NK-92 (cell line): ENCODE measurements around the gene SORCS1.

Experiments
- DNase-seq: peaks from one replicate; lab custom pipeline; 2025; ENCODE audit not compliant: unreplicated experiment; lab: John Stamatoyannopoulos, UW

The SORCS1 gene

DNA sequence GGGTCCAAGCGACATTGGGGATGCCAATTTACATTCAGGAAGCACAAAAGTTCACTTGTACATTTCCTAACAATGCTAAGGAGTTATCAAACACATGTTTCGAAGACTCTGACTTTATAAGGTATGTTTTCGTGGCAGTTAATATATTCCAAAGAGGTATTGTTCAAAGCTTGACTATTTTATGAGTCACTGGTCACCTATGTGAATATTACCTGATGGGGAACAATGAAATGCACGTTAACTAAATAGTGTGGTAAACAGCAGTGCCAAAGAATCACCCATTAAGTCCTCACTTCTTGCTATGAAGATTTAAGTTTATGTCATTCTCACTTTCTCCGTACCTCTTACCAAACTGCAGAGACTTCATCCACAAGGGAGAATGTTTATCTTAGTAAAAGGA, 550.2 kb downstream of the SORCS1 start:
- no peak for DNase-seq

DNA sequence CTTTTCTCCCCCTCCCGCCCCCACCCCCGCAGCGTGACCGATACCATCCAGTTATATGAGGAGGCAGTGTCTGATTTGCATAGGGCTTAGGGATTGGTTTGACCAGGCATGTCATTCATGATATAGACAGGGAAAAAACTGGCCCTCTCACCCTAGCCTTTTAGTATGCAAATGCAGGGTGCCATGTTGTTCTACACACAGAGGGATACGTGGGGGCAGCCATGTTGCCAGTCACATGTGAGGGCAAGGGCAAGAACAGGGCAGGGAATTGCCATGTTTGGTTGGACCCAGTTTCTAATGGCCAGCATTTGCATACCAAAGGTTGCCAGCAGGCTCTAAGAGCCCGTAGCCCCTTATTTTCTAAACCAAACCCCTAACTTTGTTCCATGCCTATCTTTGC, 552.1 kb downstream of the SORCS1 start:
- no peak for DNase-seq

DNA sequence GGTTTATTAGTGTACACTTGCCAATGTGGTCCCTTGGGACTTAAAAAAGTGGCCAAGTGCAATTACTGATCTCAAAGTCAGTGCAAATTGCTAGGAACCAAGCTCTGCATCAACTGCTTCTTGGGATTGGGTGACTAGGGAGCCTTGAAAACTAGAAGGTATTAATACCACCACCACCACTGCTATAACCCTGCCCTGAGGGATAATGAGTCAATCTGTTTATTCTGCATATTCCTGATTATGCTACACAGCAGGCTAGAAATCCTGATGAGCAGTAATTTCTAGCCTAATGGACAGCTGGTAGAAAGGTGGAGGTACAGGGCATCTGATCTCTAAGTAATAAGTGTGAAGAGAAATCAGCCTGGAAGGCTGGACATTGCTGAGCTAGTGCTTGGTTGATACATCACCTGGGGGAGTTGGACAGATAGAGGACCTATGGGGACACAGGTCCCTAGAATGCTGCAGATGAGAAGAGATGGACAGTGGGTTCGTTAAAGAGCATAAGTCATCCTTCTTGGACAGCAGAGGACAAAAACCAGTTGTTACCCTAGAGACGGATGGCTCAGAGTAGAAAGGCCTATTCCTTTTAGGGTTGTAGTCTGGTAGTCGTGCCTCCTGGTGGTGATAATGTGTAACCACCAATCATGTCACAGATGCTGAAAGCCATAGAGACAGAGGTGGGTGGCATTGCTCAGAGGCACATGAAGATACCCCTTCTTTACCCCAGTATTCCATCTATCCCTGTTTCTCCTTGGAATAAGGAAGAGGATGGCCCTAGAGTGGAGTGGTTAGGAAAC, 554.8 kb downstream of the SORCS1 start:
- no peak for DNase-seq

DNA sequence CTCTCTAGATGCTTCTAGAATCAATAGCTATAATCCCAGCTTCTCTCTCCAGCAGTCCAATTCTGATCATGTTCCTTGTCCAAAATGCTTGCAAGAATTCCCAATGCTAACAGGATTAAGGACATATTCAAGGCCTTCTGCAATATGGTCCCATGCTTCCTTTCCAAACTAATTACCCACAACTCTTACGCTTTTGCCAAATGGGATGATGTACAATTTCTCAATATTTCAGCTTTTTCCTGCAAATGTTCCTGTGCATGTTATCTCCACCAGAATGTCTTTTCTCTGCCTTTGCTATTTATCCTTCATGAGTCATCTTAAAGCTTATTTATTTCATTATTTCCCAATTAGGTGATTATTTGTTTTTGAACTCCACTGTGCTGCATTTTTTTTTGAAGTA, 556.4 kb downstream of the SORCS1 start:
- no peak for DNase-seq

DNA sequence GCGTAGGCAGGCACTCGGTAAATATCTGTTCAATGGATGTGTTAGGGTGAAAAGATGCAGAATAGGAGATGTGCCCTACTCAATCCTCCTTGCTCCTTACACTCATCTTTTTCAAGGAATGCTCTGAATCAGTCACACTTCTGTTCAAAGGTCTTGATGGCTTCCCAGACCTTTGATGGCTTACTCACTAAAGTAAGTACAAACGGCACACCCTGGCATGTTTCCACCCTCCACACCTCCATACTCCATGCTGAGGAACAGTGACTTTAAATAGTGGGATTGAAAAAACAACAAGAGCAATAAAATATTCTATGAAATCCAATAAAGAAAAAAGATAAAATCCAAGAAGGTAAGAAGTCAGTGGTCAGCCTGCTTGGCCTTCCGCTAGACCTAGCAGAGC, 569.2 kb downstream of the SORCS1 start:
- no peak for DNase-seq

DNA sequence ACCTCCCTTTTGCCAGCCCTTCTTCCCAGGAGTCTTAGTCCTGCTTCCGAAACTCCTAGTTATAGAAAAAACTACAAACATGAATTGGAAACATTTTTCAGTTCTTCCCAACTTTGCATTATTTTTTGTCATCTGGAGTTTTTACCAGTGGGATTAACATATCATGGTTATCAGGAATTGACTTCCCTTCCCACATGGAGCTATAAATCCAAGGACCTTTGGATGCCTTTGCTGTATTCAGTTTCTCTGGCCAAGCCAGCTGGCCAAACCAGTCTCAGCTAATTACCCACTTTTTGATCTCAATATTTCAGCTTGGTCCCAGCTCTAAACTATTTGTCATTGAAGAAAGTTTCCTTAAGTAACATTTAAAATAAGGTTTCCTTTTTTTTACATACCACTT, 570.6 kb downstream of the SORCS1 start:
- no peak for DNase-seq

DNA sequence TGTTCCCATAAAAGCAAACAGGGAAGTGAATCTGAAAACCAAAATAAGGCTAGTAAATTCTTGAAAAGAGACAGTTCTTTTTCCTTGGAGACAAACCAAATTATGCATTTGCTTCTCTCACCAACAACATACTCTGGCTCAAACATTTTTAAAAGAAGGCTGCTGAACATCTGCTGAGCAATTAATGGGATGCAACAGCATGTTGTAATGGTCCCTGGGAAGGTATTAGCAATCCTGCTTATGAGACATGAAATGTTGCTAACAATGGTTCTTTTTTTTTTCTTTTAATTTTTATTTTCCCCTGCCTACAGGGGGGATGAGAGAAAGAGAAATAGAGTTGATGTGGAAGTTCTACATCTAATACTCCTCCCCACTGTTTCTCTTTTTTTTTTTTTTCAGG, 572.1 kb downstream of the SORCS1 start:
- no peak for DNase-seq

DNA sequence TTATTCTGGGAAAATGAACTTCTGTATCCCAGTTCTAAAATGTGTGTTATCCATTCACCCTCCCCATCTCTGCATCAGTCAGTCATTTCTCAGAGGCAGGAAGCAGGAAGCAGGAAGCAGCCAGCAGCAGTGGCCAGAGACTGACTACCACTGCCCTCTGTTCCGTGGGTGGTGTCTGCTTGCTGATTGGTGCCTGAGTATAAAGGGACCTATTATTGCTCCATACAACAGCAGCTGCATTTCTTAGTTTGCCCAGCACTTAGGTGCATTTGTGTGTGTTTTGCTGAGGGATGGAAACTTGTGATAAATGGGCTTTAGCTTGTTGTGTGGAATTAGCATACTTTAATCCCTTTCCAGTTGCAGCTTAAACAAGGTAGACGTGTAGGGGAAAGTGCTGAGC, 582.2 kb downstream of the SORCS1 start:
- no peak for DNase-seq

DNA sequence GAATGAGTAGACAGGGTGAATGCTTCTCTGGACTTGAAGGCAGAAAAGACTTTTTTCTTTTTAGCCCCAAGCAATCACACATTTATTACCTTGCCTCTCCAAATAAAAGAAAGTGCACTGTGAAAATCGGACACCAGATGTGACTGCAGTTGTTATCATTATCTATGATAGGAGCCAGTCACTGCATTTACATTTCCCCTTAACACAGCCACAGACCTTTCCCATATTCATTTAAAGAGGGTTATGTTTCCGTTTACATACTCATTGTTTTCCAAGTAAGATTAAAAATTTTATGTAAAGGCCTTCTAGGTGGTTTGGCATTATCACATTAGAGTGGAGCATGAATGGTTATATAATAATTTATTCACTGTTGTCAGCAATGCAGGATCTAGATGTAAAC, 586.8 kb downstream of the SORCS1 start:
- DNase-seq = no peak

DNA sequence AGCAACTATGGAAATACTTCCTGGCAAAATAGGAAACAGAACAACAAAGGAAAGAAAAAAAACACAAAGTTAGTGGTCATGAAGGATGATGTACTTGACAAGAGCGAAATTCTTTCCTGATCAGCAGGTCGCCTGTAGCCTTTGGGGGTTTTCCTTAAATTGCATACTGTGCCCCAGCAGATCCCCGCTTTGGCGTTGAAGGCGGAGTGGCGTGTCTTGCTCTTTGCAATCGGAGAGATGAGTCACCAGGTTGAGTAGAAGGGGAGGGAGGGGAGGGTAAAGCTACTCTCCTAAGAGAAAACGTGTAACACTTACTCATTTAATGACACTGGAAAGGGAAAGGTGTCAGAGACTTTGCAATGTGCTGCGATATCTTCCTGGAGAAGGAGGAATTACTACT, 587.2 kb downstream of the SORCS1 start:
- DNase-seq = no peak

DNA sequence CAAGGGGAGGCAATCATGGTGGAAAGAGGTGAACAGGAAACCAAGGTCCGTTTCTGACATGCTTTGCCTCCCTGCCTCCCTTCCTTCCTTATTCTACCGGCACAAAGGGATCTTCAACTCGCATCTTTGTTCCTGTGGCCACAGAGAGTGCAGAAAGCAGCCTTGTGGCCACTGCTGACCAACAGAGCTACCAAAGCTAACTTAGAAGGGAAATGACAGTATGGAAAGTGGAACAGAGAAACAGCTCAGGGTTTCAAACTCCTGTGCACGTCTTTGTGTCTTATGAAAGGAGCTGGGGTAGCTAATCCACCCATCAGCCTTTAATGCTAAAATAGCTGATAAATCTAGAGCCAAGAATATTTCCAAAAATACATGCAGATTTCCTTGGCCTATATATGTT, 588.0 kb downstream of the SORCS1 start:
- no peak for DNase-seq

DNA sequence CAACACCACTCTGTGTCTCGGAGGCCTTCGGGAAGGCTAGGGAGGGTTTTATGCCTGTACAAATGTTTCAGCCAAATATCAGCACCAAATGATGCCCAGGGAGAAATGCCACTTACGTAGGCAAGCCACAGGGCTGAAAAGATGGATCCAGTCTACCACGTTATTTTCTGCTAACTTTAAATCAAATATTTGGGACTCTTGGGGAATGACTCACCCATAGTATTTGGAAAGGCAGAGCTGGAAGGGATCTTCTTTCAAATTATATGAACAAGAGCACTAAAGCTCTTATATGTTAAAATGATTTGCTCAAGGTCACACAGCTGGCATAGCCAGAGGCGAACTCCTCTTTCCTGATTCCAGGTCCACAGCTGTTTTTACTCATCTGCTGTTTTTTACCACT, 591.4 kb downstream of the SORCS1 start:
- DNase-seq = no peak

DNA sequence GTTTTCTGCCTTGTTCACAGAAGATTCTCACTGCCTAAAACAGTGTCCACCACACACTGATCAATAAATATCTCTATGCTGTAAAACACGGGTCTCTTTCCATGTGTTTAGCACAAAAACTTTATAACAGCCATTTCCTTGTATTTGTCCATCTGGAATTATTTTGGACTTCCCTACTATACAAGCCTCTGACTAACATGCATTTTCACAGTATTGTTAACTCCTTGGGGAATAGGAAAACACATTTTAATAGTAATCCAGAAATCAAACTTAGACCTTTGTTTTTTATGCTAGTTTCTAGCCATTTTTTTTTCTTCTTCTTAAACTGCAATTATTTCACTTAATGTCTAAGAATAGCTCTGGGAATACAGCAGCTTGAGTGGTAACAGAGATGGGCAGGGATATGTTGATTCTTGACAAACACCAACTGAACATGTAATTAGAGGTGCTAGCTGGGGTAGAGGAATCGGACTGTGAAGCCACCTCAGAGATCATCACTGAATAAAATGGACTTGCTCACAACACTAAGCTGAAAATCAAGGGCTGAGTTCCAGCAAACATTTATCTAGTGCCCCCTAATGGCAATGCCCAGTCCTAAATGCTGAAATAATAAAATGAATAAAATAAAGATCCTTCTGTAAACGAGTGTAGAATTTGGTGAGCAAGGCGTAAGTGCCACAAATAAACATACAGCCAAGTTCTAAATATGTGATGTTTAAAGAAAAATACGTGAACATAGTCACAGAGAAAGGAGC, 593.1 kb downstream of the SORCS1 start:
- no peak for DNase-seq

DNA sequence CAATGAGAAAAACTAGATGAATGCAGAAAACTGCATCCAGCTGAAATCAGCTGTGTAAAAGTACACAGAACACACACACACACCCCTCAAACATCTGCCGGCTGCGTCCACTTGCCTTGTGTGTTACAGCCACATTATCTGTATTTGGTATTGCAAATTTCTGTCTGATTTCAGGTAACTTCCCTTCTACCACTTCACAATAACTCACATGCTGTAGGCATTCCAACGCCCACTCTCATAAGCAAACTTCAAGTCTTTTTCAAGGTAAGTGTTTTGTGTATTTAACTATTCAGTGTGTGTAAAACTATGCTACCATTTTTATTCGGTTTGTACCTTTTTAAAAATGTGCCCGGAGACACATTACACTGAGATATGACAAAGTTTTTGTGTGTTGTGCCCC, 594.2 kb downstream of the SORCS1 start:
- no peak for DNase-seq

DNA sequence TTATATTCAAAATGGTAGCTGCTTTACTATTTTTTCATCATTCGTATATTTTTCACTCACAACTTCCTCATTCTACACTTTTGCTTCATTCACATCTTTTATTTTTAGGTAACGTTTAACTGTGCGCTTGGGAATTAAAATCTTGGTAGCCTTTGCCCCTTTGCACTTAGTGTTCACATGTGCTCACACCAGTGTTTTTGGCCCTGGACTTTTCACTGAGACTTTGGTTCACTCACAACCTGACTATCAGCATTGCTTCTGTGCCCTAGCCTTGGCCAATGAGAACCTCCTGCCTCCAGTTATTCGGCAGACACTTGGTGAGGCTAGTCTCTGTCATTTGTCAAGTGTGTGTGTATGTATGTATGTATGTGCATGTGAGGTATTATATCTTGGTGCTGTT, 596.9 kb downstream of the SORCS1 start:
- no peak for DNase-seq

DNA sequence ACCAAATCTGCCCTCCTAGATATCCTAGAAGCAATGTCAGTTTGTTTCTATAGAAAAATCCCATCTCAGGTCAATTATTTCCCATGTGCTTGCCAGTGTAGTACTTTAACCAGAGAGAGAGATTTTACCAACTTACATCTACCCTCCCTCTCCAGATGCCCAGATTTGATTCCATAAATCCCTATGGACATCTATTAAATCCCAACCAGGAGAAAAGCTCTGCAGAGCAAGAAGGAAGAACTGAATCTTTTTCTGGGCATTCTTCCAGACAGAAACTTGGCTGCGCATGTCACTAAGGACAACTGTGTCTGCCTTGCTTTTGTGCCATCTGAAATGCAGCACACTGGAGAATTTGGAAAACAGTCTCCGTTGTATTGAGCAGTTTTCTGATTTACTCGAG, 597.6 kb downstream of the SORCS1 start:
- DNase-seq = no peak

DNA sequence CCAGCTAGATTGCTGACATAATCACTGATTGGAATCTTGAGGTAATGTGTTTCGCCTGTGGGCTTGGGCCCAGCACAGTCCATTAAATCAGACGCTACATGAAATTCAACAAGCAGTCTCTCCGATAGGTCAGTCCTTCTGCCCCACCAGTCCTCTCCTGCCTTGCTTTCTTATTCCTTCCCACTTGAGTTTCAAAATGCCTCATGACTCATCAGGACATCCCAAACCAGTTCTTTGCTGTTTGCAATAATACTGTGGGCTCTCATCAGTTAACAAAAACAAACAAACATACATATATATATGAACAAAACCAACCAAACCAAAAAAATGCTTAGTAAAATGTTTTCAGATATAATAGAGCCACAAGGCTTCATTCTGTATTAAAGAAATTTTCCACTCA, 599.0 kb downstream of the SORCS1 start:
- DNase-seq = no peak

DNA sequence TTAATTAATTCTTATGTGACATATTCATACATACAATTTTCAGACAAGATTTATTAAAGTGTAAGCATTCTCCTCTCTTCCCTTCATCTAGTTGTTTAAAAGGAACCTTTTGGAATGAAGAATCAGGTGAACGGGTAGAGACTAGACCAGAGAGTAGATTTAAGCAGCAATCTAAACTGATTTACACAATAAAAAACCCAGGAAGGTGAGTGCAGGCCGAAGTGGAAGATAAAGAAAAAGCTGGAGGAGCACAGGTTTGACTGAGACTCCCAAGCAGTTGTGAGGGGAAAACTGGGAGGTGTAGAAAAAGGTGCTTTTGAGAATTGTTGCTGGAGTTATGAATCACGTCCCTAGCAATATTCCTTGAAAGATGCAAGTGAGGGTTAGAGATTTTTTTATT, 601.1 kb downstream of the SORCS1 start:
- no peak for DNase-seq

DNA sequence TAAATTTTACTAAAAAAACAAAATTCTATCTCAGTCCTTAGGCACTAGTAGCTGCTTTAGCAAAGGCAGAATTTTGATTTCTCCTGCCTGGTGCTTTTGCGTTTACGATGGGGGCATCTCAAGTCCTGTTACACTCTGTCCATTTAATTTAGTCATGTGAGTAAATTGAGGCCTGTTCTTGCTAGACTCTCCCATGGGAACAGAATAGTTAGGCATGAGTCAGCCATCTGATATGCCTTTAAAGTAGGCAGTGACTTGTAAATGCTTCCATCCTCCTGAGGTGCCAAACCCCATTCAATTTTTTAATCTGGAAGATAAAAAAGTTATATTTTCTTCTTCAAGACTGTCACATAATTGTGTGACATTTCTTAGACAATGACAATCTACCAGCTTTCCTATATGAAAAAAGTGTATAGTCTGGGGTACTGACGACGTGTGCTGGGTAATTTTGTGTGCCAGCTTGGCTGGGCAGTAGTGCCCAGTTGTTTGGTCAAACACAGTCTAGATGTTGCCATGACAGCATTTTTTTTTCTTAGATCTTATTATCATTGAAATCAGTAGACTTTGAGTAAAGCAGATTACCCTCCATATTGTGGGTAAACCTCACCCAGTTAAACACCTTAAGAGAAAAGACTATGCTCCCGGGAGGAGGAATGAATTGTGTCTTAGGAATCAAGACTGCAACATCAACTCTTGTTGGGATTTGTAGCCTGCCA, 603.4 kb downstream of the SORCS1 start:
- no peak for DNase-seq

DNA sequence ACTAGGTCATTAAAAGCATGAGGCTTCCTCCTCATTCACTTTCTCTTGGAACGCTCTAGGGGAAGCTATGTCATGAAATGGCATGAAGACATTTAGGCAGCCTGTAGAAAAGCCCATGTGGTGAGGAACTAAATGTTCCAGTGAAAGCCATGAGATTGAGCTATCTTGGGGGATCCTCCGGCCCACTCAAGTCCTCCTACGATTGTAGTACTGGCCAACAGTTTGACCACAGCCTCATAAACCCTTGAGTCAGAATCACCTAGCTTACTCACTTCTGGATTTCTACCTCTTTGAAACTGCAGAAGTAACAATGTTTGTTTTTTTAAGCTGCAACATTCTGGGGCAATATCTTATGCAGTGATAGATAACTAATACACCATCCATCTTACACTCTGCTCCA, 605.1 kb downstream of the SORCS1 start:
- no peak for DNase-seq

DNA sequence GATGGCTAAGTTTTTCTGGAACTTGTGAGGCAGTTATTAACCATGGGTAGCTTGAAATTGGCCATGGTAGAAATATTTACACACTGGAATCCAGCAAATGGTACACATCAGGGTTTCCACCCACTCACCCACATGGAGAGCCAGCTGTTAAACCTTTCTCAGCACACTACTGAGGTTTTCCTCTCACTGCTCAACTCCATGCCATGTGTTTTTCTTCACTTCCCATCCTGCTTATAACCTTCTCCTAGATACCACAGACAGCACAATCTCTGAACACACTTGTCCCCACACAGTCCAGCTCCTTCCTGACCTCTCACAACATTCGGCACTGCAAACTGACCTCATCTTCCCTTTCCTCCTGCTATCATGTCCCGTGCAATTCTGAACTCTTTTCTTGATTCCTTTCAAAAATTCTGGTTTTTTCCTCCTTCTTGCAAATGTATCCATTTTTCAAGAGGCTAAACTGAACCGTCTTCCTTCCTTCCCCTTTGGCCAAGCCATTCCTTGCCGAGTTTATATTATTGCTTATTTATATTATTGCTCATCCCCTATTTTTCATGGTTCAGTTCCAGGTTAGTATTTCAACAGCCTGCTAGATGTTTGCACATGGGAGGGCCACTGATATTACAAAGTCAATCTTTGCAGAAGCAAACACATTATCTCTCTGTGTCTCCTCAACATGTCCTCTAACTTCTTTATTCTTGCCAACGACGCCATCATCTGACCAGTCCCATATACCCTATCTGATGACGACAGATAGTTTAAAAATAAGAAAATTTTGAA, 606.4 kb downstream of the SORCS1 start:
- DNase-seq = no peak
